Thyroid gland (tissue), 4 donors: Measurements from ENCODE around the gene SLC16A14. TPM values are rescaled to one million over a fixed set of nuclear protein-coding genes. Genes with fewer than 3 reads are reported as not detected.

ENCODE experiments used
- DNase-seq, 2 donors: peaks; one replicate each; pipeline ENCODE4 v3.0.0-alpha.2; 2019
- H3K27ac ChIP-seq, 3 donors: fragments of 200-600 bp; sonication (generic); 1 replicate in 2 of 3; 2 replicates in 1 of 3; pipeline ENCODE4 v1.5.1; 2016 to 2019; ENCODE audit warnings: mild to moderate bottlenecking in 1 of 3, moderate library complexity in 1 of 3
- H3K27me3 ChIP-seq: fragments of 200-600 bp; sonication (generic); one replicate; pipeline ENCODE4 v1.5.1; 2019
- H3K36me3 ChIP-seq, 2 donors: fragments of 200-600 bp; sonication (generic); one replicate each; pipeline ENCODE4 v1.5.1; 2016 to 2019
- H3K4me1 ChIP-seq, 2 donors: fragments of 200-600 bp; sonication (generic); one replicate each; pipeline ENCODE4 v1.5.1; 2017 to 2019
- H3K4me3 ChIP-seq, 3 donors: fragments of 200-600 bp; sonication (generic); replicated peaks in 1 of 3; 1 replicate in 2 of 3; 2 replicates in 1 of 3; pipeline ENCODE4 v1.5.1; 2016; ENCODE audit warnings: mild to moderate bottlenecking in 1 of 3
- H3K9me3 ChIP-seq: fragments of 200-600 bp; sonication (generic); one replicate; pipeline ENCODE4 v1.5.1; 2017
- POLR2A ChIP-seq, 2 donors: fragments of 450-650 bp; IDR thresholded peaks; one replicate each; pipeline ENCODE4 v1.6.1; 2017; ENCODE audit warnings: antibody characterized with exemption in 2 of 2, mild to moderate bottlenecking in 2 of 2, moderate library complexity in 1 of 2
- WGBS, 2 donors: methylation state at CpG; one replicate each; pipeline ENCODE4 v1.1.5; 2017; 5-methylcytosine and 5-hydroxymethylcytosine counted together
- intact Hi-C: fragments of 100-400 bp; cut with DNase I; formaldehyde crosslinking; loops from one replicate; pipeline ENCODE4 v1.15.1; 2023
- total RNA-seq, 4 donors: library from RNA; depleted of rRNA; stranded (reverse); fragments of >200 nt; gene quantifications; one replicate each; pipeline ENCODE4 v1.2.3, GENCODE V29; 2016
- TF ChIP-seq, protein P1 (sequence below), 6 experiments: fragments of 200-600 bp in 3 of 6; fragments of 450-650 bp in 3 of 6; sonication (generic) in 3 of 6; IDR thresholded peaks; one replicate each; pipeline ENCODE4 v1.5.1; 2016 to 2019; ENCODE audit warnings: antibody characterized with exemption in 6 of 6, mild to moderate bottlenecking in 2 of 6, inconsistent platforms in 1 of 6, moderate library complexity in 1 of 6

Gene SLC16A14
- total RNA-seq, 4 donors from 2014 or later = 1.8 to 3.8 (median 2.0) TPM

DNA sequence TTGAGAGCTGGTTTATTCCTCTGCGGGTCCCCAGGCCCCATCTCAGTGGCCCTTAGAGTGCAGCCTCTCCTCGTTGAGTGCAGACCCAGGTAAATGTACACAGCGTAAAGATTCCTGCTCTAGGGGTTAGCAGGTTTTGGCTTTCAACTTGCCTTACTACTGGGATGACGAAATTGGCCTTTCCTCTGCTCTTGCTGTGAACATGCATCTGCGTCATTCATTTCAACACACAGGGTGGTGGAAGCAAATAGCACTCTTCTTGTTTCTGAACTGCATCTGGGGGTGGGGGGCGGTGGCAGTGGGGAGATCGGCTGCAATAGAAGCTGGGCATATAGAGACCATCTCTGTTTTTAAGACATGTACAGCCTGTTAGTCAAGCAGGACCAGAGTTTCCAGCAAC, 16.5 kb upstream of the SLC16A14 start:
- WGBS, 2 donors = 76 to 77% methylated on average over 7 of the region's 7 CpGs
- Histone ChIP-seq H3K4me1 (no peaks in the 10 kb centered on the region), H3K9me3 (no peaks in the 10 kb centered on the region), H3K4me3 (no peak overlapping the region), H3K27ac (no peak overlapping the region), H3K36me3 (no peaks in the 10 kb centered on the region), H3K27me3 (no peaks in the 10 kb centered on the region)
- TF ChIP-seq, protein P1, sequence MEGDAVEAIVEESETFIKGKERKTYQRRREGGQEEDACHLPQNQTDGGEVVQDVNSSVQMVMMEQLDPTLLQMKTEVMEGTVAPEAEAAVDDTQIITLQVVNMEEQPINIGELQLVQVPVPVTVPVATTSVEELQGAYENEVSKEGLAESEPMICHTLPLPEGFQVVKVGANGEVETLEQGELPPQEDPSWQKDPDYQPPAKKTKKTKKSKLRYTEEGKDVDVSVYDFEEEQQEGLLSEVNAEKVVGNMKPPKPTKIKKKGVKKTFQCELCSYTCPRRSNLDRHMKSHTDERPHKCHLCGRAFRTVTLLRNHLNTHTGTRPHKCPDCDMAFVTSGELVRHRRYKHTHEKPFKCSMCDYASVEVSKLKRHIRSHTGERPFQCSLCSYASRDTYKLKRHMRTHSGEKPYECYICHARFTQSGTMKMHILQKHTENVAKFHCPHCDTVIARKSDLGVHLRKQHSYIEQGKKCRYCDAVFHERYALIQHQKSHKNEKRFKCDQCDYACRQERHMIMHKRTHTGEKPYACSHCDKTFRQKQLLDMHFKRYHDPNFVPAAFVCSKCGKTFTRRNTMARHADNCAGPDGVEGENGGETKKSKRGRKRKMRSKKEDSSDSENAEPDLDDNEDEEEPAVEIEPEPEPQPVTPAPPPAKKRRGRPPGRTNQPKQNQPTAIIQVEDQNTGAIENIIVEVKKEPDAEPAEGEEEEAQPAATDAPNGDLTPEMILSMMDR (IDR thresholded peaks at IDR 0.05) = no peak
- TF ChIP-seq POLR2A (IDR thresholded peaks at IDR 0.05) = no peak
- intact Hi-C loops = no loop called here
- no peak for DNase-seq

DNA sequence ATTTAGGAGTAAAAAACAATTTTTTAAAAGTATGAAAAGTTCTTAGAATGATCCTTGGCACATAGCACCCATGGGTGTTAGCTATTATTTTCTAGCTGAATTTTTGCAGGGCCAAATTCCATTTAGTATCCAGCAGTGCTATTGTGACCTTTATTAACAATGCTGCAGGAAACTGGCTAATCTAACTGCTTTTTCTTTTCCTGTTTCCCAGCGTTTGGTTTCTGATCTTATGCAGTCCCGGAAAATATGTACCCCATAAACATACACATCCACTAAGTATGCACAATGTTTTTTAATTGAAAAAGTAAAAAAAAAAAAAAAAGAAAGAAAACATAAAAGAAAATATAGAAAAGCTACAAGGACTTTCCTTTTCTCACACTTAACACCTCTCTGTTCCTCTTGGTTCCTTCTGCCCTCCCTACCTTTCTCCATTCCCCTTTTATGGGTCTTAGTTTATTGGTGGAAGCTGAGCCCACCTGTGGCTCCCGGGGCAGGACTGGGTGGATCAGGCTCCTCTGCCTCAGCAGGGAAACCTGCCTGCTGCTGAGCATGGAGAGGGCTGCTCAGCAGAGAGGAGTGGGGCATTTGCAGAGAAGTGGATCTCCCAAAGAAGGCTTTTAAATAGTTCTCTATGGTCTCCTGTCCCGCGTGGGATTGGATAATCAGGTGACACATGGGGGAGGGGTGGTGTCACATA, 9.3 kb upstream of the SLC16A14 start:
- no peaks in the 10 kb centered on the region for H3K9me3 ChIP-seq
- H3K4me3 ChIP-seq = no peak overlapping the region
- TF ChIP-seq, protein P1 (IDR thresholded peaks at IDR 0.05) = no peak
- TF ChIP-seq POLR2A (IDR thresholded peaks at IDR 0.05) = no peak
- no peaks in the 10 kb centered on the region for H3K27me3 ChIP-seq
- H3K4me1 ChIP-seq = no peaks in the 10 kb centered on the region
- DNase-seq = no peak
- H3K27ac ChIP-seq = no peak overlapping the region
- 50 to 66% methylated on average over 5 of the region's 5 CpGs for WGBS, 2 donors
- intact Hi-C loops = no loop called here
- H3K36me3 ChIP-seq = no peaks in the 10 kb centered on the region

DNA sequence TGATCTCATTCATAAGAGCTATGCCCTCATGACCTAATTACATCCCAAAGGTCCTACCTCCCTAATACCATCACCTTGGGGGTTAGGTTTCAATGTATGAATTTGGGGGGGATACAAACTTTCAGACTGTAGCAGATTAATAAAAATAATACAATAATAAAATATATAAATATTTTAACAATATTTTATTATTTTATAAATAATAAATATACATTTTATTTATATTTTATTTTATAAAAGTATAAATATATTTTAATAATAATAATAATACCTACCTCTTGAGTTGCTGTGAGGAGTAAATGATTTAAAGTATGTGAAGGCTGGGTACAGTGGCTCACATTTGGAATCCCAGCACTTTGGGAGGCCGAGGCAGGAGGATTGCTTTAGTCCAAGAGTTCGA, 8.1 kb upstream of the SLC16A14 start:
- Histone ChIP-seq H3K27ac (no peak overlapping the region), H3K9me3 (no peaks in the 10 kb centered on the region), H3K27me3 (no peaks in the 10 kb centered on the region), H3K4me3 (no peak overlapping the region), H3K4me1 (no peaks in the 10 kb centered on the region), H3K36me3 (no peaks in the 10 kb centered on the region)
- 91 to 99% methylated on average over 2 of the region's 2 CpGs for WGBS, 2 donors
- TF ChIP-seq, protein P1 (IDR thresholded peaks at IDR 0.05) = no peak
- no peak for TF ChIP-seq POLR2A (IDR thresholded peaks at IDR 0.05)
- no peak for DNase-seq
- intact Hi-C loops = no loop called here

DNA sequence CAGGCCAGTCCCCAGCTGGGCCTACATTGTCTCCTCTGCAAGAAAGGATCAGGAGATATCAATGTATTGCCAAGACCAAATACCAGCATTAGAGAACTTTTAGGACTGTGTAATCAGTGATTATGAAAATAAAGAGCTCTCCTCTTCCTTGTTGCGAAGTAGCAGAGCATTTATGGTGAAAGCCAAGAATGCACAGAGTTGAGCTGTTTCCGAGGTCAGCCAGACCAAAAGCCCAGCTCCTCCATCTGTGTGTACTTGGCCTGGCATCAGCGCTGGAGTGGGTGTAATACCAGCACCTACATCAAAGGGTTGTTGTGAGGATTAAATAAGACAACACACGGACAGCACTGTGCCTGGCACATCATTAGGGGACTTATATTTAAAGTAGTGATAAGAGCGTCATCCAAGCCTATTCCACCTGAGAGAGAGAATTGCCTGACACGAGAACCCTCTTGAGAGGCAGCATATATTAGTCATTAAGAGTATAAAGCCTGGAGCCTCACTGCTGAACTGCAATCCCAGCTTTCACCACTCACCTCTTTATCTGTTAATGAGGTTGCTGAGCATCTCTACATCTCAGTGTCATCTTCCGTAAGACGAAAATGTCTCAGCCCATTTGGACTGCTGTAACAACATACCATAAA, 7.4 kb upstream of the SLC16A14 start:
- no peak overlapping the region for H3K4me3 ChIP-seq
- intact Hi-C loops = no loop called here
- WGBS, 2 donors = 85 to 87% methylated on average over 8 of the region's 8 CpGs

DNA sequence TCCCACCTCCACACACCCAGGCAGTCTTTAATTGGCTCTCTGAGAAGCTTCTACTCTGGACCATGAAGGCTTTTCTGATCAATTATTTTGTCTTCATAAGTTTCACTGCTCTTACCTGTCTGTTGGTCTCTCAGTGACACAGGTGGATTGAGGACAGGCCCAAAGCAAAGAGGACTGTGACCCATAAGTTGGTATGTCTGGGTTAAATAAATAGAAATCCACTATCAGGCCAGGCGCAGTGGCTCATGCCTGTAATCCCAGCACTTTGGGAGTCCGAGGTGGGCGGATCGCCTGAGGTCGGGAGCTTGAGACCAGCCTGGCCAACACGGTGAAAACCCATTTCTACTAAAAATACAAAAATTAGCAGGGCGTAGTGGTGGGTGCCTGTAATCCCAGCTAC, 2.7 kb upstream of the SLC16A14 start:
- Histone ChIP-seq H3K9me3 (no peaks in the 10 kb centered on the region), H3K36me3 (no peaks in the 10 kb centered on the region), H3K27ac (no peak overlapping the region), H3K27me3 (no peaks in the 10 kb centered on the region), H3K4me1 (no peaks in the 10 kb centered on the region), H3K4me3 (no peak overlapping the region)
- DNase-seq = no peak
- intact Hi-C loops = no loop called here
- 93 to 96% methylated on average over 7 of the region's 7 CpGs for WGBS, 2 donors
- TF ChIP-seq POLR2A (IDR thresholded peaks at IDR 0.05) = no peak
- TF ChIP-seq, protein P1 (IDR thresholded peaks at IDR 0.05) = no peak

More for the DNA sequence above, 7.4 kb upstream of the SLC16A14 start:
- Histone ChIP-seq H3K9me3 (no peaks in the 10 kb centered on the region), H3K4me1 (no peaks in the 10 kb centered on the region), H3K36me3 (no peaks in the 10 kb centered on the region), H3K27me3 (no peaks in the 10 kb centered on the region), H3K27ac (no peak overlapping the region)
- DNase-seq = no peak
- no peak for TF ChIP-seq POLR2A (IDR thresholded peaks at IDR 0.05)
- TF ChIP-seq, protein P1 (IDR thresholded peaks at IDR 0.05) = no peak
